Effector memory CD4-positive, alpha-beta T cell (primary cell): ENCODE results near the gene ELP5.

Source experiments
- DNase-seq, 3 donors: peaks; one replicate each; pipeline ENCODE4 v3.0.0-alpha.2; 2020
- H3K27ac ChIP-seq: 2 replicates; pipeline ENCODE4 v1.7.0; 2013; ENCODE audit warnings: mild to moderate bottlenecking, low read length, moderate library complexity; ENCODE audit not compliant: insufficient read depth, poor library complexity, severe bottlenecking
- H3K27me3 ChIP-seq: replicated peaks from 2 replicates; pipeline ENCODE4 v1.7.0; 2013; ENCODE audit warnings: mild to moderate bottlenecking, low read length; ENCODE audit not compliant: insufficient read depth, control insufficient read depth, poor library complexity, severe bottlenecking
- H3K36me3 ChIP-seq: 2 replicates; pipeline ENCODE4 v1.7.0; 2013; ENCODE audit warnings: mild to moderate bottlenecking, low read length, moderate library complexity; ENCODE audit not compliant: control insufficient read depth, insufficient read depth
- H3K4me1 ChIP-seq: 2 replicates; pipeline ENCODE4 v1.7.0; 2013; ENCODE audit warnings: low read length, mild to moderate bottlenecking; ENCODE audit not compliant: control insufficient read depth, insufficient read depth, poor library complexity, severe bottlenecking
- H3K4me3 ChIP-seq: 2 replicates; pipeline ENCODE4 v1.7.0; 2013; ENCODE audit warnings: low read length, low read depth, mild to moderate bottlenecking; ENCODE audit not compliant: insufficient read depth, poor library complexity, severe bottlenecking
- H3K9me3 ChIP-seq: 2 replicates; pipeline ENCODE4 v1.7.0; 2013; ENCODE audit warnings: mild to moderate bottlenecking, low read length, moderate library complexity; ENCODE audit not compliant: control insufficient read depth

Gene ELP5

GRCh38 chr17:7295230-7296180, 43.5 kb downstream of the ELP5 start:
- H3K4me3 ChIP-seq: peak overlapping the region; percentile 51
- no peaks in the 10 kb centered on the region for H3K27me3 ChIP-seq
- DNase-seq: no peak
- H3K36me3 ChIP-seq: no peaks in the 10 kb centered on the region
- H3K27ac ChIP-seq: no peak overlapping the region
- H3K4me1 ChIP-seq: peaks cover 23% of the 10 kb centered on the region
- H3K9me3 ChIP-seq: no peaks in the 10 kb centered on the region

GRCh38 chr17:7296189-7296861, 44.3 kb downstream of the ELP5 start:
- H3K27me3 ChIP-seq: no peaks in the 10 kb centered on the region
- H3K27ac ChIP-seq: no peak overlapping the region
- no peaks in the 10 kb centered on the region for H3K36me3 ChIP-seq
- H3K9me3 ChIP-seq: no peaks in the 10 kb centered on the region
- H3K4me1 ChIP-seq: peaks cover 23% of the 10 kb centered on the region
- peak overlapping the region; percentile 25 for H3K4me3 ChIP-seq
- peak; percentile 44 to 57 (median 45) for DNase-seq

GRCh38 chr17:7304179-7304578, 52.2 kb downstream of the ELP5 start:
- Histone ChIP-seq H3K27ac (no peak overlapping the region), H3K4me1 (peaks cover 1% of the 10 kb centered on the region)
- no peak for DNase-seq

DNA sequence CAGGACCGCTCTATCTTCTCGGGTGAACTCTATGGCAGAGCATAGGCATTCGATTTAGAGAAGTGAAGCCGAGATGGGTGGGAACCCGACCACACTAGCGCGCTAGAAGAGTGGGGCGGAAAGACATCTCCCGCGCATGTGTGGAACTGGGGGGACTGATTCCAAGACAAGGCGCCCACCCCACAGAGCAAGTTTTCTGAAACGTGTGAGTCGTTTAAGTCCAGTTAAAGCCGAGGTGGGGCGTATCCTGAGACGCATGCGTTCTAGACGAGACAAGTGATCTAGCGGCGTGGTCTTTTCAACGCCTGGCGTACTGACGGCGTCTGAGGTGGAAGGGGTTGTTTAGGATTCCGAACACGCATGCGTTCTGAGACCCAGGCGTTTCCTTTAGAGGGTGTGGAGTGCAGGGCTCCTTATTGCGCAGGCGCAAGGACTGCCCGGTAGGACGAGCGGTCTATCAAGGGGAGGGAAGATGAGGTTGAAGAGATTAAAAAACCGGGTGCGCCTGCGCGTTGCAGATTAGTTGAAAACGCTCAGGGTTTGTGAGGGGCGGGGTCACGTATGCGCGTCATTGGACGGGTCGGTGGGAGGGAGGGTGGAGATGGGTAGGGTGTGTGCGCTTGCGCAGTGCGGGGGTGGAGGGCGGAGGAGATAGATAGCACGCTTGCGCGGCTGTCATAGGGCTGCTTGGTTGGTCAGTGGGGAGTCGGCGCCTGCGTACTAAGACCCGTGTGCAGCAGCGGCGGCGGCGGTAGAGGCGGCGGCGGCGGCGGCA, 55.1 kb downstream of the ELP5 start, which contains the start of gene EIF5A:
Gene EIF5A (plus strand): TSS at position 718 of the 775 bp plus-strand sequence. CDS start 2,008 bp downstream, outside the sequence.
- Histone ChIP-seq H3K9me3 (no peaks in the 10 kb centered on the region), H3K27ac (peak within 1 kb of the TSS; percentile 98), H3K4me3 (peak within 1 kb of the TSS; percentile 93), H3K4me1 (peaks cover 18% of the 10 kb centered on the region), H3K36me3 (peaks cover 28% of the 10 kb centered on the region), H3K27me3 (no peaks in the 10 kb centered on the region)
- peak; percentile 100 for DNase-seq

More at GRCh38 chr17:7304179-7304578, 52.2 kb downstream of the ELP5 start:
- H3K27me3 ChIP-seq: no peaks in the 10 kb centered on the region
- peaks cover 1% of the 10 kb centered on the region for H3K36me3 ChIP-seq
- H3K4me3 ChIP-seq: no peak overlapping the region
- no peaks in the 10 kb centered on the region for H3K9me3 ChIP-seq

DNA sequence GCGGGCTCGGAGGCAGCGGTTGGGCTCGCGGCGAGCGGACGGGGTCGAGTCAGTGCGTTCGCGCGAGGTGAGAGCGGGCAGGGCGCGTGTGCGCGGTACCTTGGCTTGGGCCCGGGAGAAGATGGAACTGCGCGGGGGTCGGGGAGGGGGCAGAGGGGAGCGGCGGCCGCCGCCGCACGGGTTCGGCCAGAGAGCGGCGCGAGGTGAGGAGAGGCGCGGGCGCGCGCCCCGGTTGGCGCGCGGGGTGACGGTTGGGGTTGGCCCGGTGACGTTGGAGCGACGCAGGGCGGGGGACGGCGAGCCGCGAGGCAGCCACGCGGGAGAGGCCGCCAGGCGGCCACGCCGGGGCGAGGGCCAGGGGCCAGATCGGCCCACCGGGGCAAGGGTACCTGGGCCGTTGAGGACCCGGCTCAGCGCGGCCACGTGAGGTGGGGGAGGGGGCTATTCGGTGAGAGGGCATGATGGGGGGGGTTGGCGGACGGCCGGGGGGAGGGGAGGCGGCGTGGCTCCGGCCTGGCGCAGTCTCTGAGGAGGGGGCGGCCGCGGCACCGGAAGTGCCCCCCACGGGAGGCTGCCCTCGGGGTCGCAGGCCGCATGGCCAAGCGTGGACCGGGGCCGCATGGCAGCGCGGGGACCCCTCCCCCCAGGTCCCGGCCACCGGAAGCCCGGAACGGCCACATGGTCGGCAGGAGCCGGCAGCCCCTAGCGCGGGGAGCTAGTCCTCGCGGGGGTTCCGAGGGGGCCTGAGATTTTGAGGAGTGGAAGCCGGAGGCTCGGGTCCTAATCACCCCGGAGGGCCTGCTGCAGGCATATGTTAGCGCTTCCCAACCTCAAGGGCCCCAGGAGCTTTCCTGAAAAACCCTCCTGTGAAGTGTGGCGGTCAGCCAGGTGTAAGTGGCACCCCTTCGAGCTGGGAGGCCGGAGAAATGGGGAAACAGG, 55.9 kb downstream of the ELP5 start:
- no peaks in the 10 kb centered on the region for H3K9me3 ChIP-seq
- DNase-seq: peak; percentile 42 to 57 (median 48)

GRCh38 chr17:7308625-7309433, 56.8 kb downstream of the ELP5 start:
- peak; percentile 89 to 90 (median 89) for DNase-seq
- peaks cover 44% of the 10 kb centered on the region for H3K36me3 ChIP-seq

More for the DNA sequence above, 55.9 kb downstream of the ELP5 start:
- peaks cover 23% of the 10 kb centered on the region for H3K4me1 ChIP-seq
- peak overlapping the region; percentile 93 for H3K4me3 ChIP-seq
- peaks cover 36% of the 10 kb centered on the region for H3K36me3 ChIP-seq
- H3K27ac ChIP-seq: peak overlapping the region; percentile 98
- H3K27me3 ChIP-seq: no peaks in the 10 kb centered on the region

More at GRCh38 chr17:7308625-7309433, 56.8 kb downstream of the ELP5 start:
- Histone ChIP-seq H3K4me1 (peaks cover 27% of the 10 kb centered on the region), H3K27ac (peak overlapping the region; percentile 98), H3K4me3 (peak overlapping the region; percentile 93), H3K9me3 (no peaks in the 10 kb centered on the region), H3K27me3 (no peaks in the 10 kb centered on the region)
